OCI-LY1 (cell line): Measurements from ENCODE around the gene SERHL2.
A peak's percentile ranks its signal among the peaks of the same experiment; 100 is the strongest.
"Not testable (repeated sequence)": the region's sequence is repeated elsewhere in the genome, so short reads cannot be mapped to it uniquely, and the experiment has no call there.

Source experiments
- H2AFZ ChIP-seq: fragments of 200-600 bp; sonication (generic), shearing (Covaris generic); 2 replicates; pipeline ENCODE4 v1.6.0; 2014; ENCODE audit warnings: antibody characterized with exemption, mild to moderate bottlenecking, low read length
- H3F3A ChIP-seq: fragments of 200-600 bp; sonication (generic), shearing (Covaris generic); 2 replicates; pipeline ENCODE4 v1.6.0; 2014; ENCODE audit warnings: mild to moderate bottlenecking, antibody characterized with exemption, low read length, moderate library complexity; ENCODE audit not compliant: insufficient read depth
- H3K27ac ChIP-seq: fragments of 200-600 bp; sonication (generic); 2 replicates; pipeline ENCODE4 v1.5.1; 2014; ENCODE audit warnings: low read length, mixed run types, mild to moderate bottlenecking, low read depth; ENCODE audit not compliant: poor library complexity, severe bottlenecking
- H3K27me3 ChIP-seq: fragments of 200-600 bp; sonication (generic); 2 replicates; pipeline ENCODE4 v1.6.0; 2014; ENCODE audit warnings: antibody characterized with exemption, mild to moderate bottlenecking, low read length, moderate library complexity; ENCODE audit not compliant: insufficient read depth
- H3K36me3 ChIP-seq: fragments of 200-600 bp; sonication (generic); 2 replicates; pipeline ENCODE4 v1.6.1; 2014; ENCODE audit warnings: mild to moderate bottlenecking, antibody characterized with exemption, low read length, moderate library complexity, mixed read lengths; ENCODE audit not compliant: insufficient read depth
- H3K4me1 ChIP-seq: fragments of 200-600 bp; sonication (generic); 2 replicates; pipeline ENCODE4 v1.5.1; 2014; ENCODE audit warnings: mild to moderate bottlenecking, low read length, moderate library complexity; ENCODE audit not compliant: insufficient read depth, severe bottlenecking
- H3K4me2 ChIP-seq: fragments of 200-600 bp; sonication (generic), shearing (Covaris generic); 2 replicates; pipeline ENCODE4 v1.6.1; 2014; ENCODE audit warnings: low read length
- H3K4me3 ChIP-seq: fragments of 200-600 bp; sonication (generic); 2 replicates; pipeline ENCODE4 v1.5.1; 2014; ENCODE audit warnings: low read length, low read depth, mild to moderate bottlenecking, mixed read lengths; ENCODE audit not compliant: poor library complexity, severe bottlenecking
- H3K79me2 ChIP-seq: fragments of 200-600 bp; shearing (Covaris generic); 2 replicates; pipeline ENCODE4 v1.6.1; 2016; ENCODE audit warnings: mixed run types, low read length, mixed read lengths; ENCODE audit not compliant: insufficient read depth
- H3K9ac ChIP-seq: fragments of 200-600 bp; sonication (generic), shearing (Covaris generic); 2 replicates; pipeline ENCODE4 v1.6.1; 2014; ENCODE audit warnings: mild to moderate bottlenecking, low read length, mixed read lengths
- H3K9me2 ChIP-seq: fragments of 200-600 bp; sonication (generic), shearing (Covaris generic); 2 replicates; pipeline ENCODE4 v1.6.1; 2014; ENCODE audit warnings: low read depth, mild to moderate bottlenecking, low read length, mixed read lengths
- H3K9me3 ChIP-seq: fragments of 200-600 bp; shearing (Covaris generic); 2 replicates; pipeline ENCODE4 v1.6.1; 2014; ENCODE audit warnings: low read length, mixed read lengths
- H4K20me1 ChIP-seq: fragments of 200-600 bp; sonication (generic), shearing (Covaris generic); 2 replicates; pipeline ENCODE4 v1.6.0; 2016; ENCODE audit warnings: mild to moderate bottlenecking, low read length; ENCODE audit not compliant: insufficient read depth
- EZH2 ChIP-seq: fragments of 200-600 bp; sonication (generic), shearing (Covaris generic); IDR thresholded peaks from 2 replicates; pipeline ENCODE4 v1.8.0; 2017; ENCODE audit warnings: borderline replicate concordance, mixed run types, mild to moderate bottlenecking, antibody characterized with exemption, low read length, moderate library complexity, mixed read lengths
- TF ChIP-seq, protein P1 (sequence below): fragments of 200-600 bp; sonication (generic), shearing (Covaris generic); IDR thresholded peaks from 2 replicates; pipeline ENCODE4 v1.5.1; 2017; ENCODE audit warnings: mild to moderate bottlenecking, antibody characterized with exemption, low read length, moderate library complexity, mixed read lengths

The SERHL2 gene

DNA sequence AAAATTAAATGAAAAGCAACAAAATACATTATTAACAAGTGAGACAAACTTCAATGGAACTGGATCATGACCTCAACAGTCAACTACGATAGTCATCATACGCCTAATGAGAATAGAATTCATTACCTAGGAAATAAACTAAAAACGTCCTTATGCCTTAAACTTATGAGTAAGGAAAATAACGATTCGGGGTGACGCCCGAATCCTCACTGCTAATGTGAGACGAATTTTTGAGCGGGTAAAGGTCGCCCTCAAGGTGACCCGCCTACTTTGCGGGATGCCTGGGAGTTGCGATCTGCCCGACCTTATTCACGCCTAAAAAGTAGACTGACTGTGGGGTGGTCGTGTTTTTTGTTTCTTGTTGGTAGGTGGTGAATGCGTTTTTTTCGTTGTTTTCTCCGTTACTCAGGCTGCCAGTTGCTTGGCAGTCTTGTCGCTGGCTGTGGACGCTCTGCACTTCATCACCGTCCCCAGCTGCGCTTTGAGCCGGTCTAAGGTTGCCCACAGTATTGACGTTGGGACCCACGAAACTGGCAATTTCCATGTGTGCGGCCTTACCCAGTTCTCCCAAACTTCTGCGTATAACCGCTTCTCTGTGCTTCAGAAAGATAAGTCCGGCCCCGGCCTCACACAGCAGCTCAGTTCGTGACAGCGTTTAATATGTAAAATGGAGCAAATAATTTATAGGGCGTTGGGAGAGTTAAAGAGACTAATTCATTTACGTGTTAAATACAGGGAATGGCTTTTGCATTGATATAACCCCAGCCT is 61.5 kb downstream of the SERHL2 start:
- Histone ChIP-seq H3K27me3 (no peaks in the 10 kb centered on the region), H3K79me2 (peaks cover 38% of the 10 kb centered on the region), H3K9ac (peak overlapping the region; percentile 94), H3K36me3 (peaks cover 29% of the 10 kb centered on the region), H3K4me3 (peak overlapping the region; percentile 85), H2AFZ (no peak overlapping the region), H3K9me3 (no peaks in the 10 kb centered on the region), H3F3A (peaks cover 4% of the 10 kb centered on the region; the same call in 1 of the 2 replicates), H3K9me2 (no peaks in the 10 kb centered on the region), H3K27ac (peak overlapping the region; percentile 82), H4K20me1 (no peaks in the 10 kb centered on the region), H3K4me1 (peaks cover 34% of the 10 kb centered on the region), H3K4me2 (peak overlapping the region; percentile 80)
- TF ChIP-seq, protein P1, sequence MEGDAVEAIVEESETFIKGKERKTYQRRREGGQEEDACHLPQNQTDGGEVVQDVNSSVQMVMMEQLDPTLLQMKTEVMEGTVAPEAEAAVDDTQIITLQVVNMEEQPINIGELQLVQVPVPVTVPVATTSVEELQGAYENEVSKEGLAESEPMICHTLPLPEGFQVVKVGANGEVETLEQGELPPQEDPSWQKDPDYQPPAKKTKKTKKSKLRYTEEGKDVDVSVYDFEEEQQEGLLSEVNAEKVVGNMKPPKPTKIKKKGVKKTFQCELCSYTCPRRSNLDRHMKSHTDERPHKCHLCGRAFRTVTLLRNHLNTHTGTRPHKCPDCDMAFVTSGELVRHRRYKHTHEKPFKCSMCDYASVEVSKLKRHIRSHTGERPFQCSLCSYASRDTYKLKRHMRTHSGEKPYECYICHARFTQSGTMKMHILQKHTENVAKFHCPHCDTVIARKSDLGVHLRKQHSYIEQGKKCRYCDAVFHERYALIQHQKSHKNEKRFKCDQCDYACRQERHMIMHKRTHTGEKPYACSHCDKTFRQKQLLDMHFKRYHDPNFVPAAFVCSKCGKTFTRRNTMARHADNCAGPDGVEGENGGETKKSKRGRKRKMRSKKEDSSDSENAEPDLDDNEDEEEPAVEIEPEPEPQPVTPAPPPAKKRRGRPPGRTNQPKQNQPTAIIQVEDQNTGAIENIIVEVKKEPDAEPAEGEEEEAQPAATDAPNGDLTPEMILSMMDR = no peak
- no peak for TF ChIP-seq EZH2

DNA sequence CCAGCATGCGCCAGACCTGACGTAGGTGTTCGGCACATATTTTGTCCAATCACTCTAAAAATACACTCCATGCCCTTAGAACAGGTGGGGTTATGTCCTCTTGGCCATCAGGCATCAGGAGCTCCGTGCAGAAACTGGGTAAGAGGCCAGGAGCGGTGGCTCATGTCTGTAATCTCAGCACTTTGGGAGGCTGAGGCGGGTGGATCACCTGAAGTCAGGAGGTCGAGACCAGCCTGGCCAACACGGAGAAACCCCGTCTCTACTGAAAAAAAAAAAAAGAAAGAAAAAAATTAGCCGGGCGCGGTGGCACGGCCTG is 62.1 kb downstream of the SERHL2 start:
- not testable (repeated sequence) for H3F3A ChIP-seq, H3K27me3 ChIP-seq, H3K9me3 ChIP-seq, H2AFZ ChIP-seq, H4K20me1 ChIP-seq, H3K9me2 ChIP-seq
- peaks cover 24% of the 10 kb centered on the region for H3K36me3 ChIP-seq
- peak overlapping the region; percentile 57; the same call in 1 of the 2 replicates for H3K9ac ChIP-seq
- peak overlapping the region; percentile 82 for H3K27ac ChIP-seq
- H3K4me3 ChIP-seq = peak overlapping the region; percentile 85
- H3K79me2 ChIP-seq = peaks cover 33% of the 10 kb centered on the region
- H3K4me1 ChIP-seq = peaks cover 34% of the 10 kb centered on the region
- H3K4me2 ChIP-seq = peak overlapping the region; percentile 80

DNA sequence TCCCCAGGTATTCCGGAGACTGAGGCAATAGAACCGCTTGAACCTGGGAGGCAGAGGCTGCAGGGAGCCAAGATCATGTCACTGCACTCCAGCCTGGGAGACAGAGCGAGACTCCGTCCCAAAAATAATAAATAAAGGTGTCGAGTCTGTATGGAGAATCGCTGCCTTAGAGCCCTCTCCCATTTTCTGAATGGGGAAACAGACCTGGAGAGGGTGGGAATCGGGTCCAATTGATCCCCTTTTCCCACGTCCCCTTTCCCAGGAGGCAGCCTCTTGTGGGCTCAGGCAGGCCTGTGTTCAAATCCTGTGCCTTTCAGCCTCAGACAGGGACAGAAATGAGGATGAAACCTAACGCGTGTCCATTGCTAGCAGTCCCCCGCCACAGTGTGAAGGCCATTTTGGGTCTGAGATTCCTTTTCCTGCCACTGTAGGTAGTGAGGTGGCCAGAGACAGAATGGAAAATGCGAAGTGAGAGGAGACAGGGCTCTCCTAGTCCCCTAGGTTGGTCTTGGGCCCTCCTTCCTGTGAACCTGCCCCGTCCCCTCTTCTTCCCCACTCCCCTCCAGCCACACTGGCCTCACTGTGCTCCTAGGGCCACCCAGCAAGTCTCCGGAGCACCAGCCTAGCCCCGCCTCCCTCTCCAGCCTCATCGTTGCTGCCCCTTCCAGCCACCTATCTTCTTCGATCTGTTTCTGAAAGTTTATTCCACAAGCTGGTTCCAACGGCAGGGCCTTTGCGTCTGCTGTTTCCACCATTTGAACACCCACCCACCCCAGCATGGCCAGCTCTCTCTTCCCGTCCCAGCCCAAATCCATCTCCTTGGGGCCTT is 63.6 kb downstream of the SERHL2 start:
- H2AFZ ChIP-seq = no peak overlapping the region
- H3K36me3 ChIP-seq = peaks cover 11% of the 10 kb centered on the region
- no peak overlapping the region for H3K27ac ChIP-seq
- H4K20me1 ChIP-seq = no peaks in the 10 kb centered on the region
- H3K9me2 ChIP-seq = no peaks in the 10 kb centered on the region
- H3K9ac ChIP-seq = no peak overlapping the region
- H3K4me3 ChIP-seq = no peak overlapping the region
- TF ChIP-seq, protein P1 = no peak
- TF ChIP-seq EZH2 = no peak
- no peak overlapping the region; the same call in 1 of the 2 replicates for H3K4me2 ChIP-seq
- H3K9me3 ChIP-seq = no peaks in the 10 kb centered on the region
- peaks cover 17% of the 10 kb centered on the region for H3K79me2 ChIP-seq
- H3F3A ChIP-seq = peaks cover 4% of the 10 kb centered on the region; the same call in 1 of the 2 replicates
- no peaks in the 10 kb centered on the region for H3K27me3 ChIP-seq
- peaks cover 29% of the 10 kb centered on the region for H3K4me1 ChIP-seq
